DND-41 (cell line): Measurements from ENCODE around the gene CARMIL1.

Source experiments
- ATAC-seq: fragments of 200-7000 bp; cut with Tn5 transposase; 3 replicates; pipeline ENCODE4 v1.9.1; 2021; ENCODE audit warnings: low read depth; ENCODE audit not compliant: insufficient read depth
- DNase-seq: peaks from one replicate; pipeline ENCODE4 v3.0.0-alpha.2; 2020
- H2AFZ ChIP-seq: 2 replicates; pipeline ENCODE4 v1.6.0; 2012; ENCODE audit warnings: low read depth, low read length
- H3K27ac ChIP-seq: 2 replicates; pipeline ENCODE4 v1.5.1; 2012; ENCODE audit warnings: low read length, inconsistent platforms
- H3K27me3 ChIP-seq: fragments of 200-600 bp; sonication (generic); 2 replicates; pipeline ENCODE4 v1.6.0; 2012; ENCODE audit warnings: low read length, mild to moderate bottlenecking, inconsistent platforms; ENCODE audit not compliant: insufficient read depth, poor library complexity
- H3K36me3 ChIP-seq: 2 replicates; pipeline ENCODE4 v1.5.1; 2012; ENCODE audit warnings: low read length, inconsistent platforms; ENCODE audit not compliant: insufficient read depth
- H3K4me1 ChIP-seq: 2 replicates; pipeline ENCODE4 v1.5.1; 2012; ENCODE audit warnings: mild to moderate bottlenecking, low read length; ENCODE audit not compliant: insufficient read depth
- H3K4me2 ChIP-seq: 2 replicates; pipeline ENCODE4 v1.6.0; 2012; ENCODE audit warnings: mild to moderate bottlenecking, moderate library complexity, low read length, inconsistent platforms; ENCODE audit not compliant: insufficient read depth
- H3K4me3 ChIP-seq, 2 experiments: fragments of 200-600 bp in 1 of 2; shearing (Covaris generic) in 1 of 2; 2 replicates each; pipeline ENCODE4 v1.5.1; 2012 to 2016; ENCODE audit warnings: inconsistent platforms in 2 of 2, low read length in 2 of 2, mild to moderate bottlenecking in 2 of 2, low read depth in 1 of 2, moderate library complexity in 1 of 2
- H3K79me2 ChIP-seq: 2 replicates; pipeline ENCODE4 v1.6.0; 2012; ENCODE audit warnings: low read length, inconsistent platforms; ENCODE audit not compliant: insufficient read depth
- H3K9ac ChIP-seq: 2 replicates; pipeline ENCODE4 v1.6.0; 2012; ENCODE audit warnings: low read depth, mild to moderate bottlenecking, inconsistent platforms, low read length, moderate library complexity
- H3K9me3 ChIP-seq: 2 replicates; pipeline ENCODE4 v1.5.1; 2012; ENCODE audit warnings: low read length, moderate library complexity, mild to moderate bottlenecking, inconsistent platforms; ENCODE audit not compliant: insufficient read depth, severe bottlenecking
- H4K20me1 ChIP-seq: 2 replicates; pipeline ENCODE4 v1.6.0; 2012; ENCODE audit warnings: low read length; ENCODE audit not compliant: insufficient read depth
- EZH2 ChIP-seq: IDR thresholded peaks from 3 replicates; pipeline ENCODE4 v1.6.1; 2012; ENCODE audit warnings: borderline replicate concordance, low read depth, mild to moderate bottlenecking, moderate library complexity, low read length, inconsistent platforms; ENCODE audit not compliant: severe bottlenecking
- TF ChIP-seq, protein P1 (sequence below): IDR thresholded peaks from 2 replicates; pipeline ENCODE4 v1.5.1; 2012; ENCODE audit warnings: borderline replicate concordance, low read length, moderate library complexity, mild to moderate bottlenecking; ENCODE audit not compliant: poor library complexity, severe bottlenecking; ENCODE audit errors: extremely low read depth

The CARMIL1 gene

DNA sequence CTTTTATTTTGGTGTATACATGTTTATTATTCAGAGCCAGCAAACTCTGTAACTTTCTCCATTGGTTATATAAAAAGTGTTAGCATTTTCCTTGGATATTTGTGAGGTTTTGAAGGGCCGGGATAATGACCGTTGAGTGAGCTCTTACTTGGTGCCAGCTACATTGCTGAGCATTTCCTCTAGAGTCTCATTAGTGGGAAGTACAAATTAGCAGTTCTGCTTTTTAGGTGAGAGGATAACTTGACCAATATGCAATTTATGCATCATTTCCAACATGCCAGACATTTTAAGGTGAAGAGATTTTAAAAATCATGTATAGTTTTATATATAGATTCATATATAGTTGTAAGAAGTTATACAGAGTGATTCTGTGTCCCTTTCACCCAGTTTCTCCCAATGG, 84.3 kb downstream of the CARMIL1 start:
- no peak overlapping the region for H3K27ac ChIP-seq
- ATAC-seq (no peak), DNase-seq (no peak)
- H4K20me1 ChIP-seq, result no peaks in the 10 kb centered on the region
- H2AFZ ChIP-seq, result no peak overlapping the region
- no peaks in the 10 kb centered on the region for H3K9me3 ChIP-seq
- H3K4me2 ChIP-seq, result no peak overlapping the region
- no peak overlapping the region for H3K4me3 ChIP-seq
- TF ChIP-seq, protein P1, sequence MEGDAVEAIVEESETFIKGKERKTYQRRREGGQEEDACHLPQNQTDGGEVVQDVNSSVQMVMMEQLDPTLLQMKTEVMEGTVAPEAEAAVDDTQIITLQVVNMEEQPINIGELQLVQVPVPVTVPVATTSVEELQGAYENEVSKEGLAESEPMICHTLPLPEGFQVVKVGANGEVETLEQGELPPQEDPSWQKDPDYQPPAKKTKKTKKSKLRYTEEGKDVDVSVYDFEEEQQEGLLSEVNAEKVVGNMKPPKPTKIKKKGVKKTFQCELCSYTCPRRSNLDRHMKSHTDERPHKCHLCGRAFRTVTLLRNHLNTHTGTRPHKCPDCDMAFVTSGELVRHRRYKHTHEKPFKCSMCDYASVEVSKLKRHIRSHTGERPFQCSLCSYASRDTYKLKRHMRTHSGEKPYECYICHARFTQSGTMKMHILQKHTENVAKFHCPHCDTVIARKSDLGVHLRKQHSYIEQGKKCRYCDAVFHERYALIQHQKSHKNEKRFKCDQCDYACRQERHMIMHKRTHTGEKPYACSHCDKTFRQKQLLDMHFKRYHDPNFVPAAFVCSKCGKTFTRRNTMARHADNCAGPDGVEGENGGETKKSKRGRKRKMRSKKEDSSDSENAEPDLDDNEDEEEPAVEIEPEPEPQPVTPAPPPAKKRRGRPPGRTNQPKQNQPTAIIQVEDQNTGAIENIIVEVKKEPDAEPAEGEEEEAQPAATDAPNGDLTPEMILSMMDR, result no peak
- no peak for TF ChIP-seq EZH2
- no peak overlapping the region for H3K9ac ChIP-seq
- H3K36me3 ChIP-seq, result no peaks in the 10 kb centered on the region
- H3K4me1 ChIP-seq, result peaks cover 15% of the 10 kb centered on the region
- peaks cover 3% of the 10 kb centered on the region for H3K27me3 ChIP-seq
- no peaks in the 10 kb centered on the region for H3K79me2 ChIP-seq

DNA sequence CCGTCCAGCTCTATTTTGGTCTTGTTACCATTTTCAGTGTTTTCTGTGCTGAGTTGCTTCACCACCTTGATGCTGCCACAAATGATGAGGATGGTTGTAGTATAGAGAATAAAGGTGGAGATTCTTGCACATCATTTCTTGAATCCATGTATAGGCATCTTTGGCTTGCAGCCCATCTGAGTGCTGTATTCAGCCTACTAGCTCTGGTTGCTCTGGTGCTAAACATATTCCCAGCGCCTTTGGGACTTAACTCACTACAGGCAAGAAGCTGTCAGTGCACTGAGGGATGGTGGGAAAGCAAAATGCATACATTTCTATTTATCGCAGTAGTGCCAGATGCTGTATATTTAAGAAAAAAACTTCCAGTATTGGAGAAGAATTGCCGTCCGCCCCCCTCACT, 86.0 kb downstream of the CARMIL1 start:
- Histone ChIP-seq H3K9me3 (no peaks in the 10 kb centered on the region), H2AFZ (no peak overlapping the region), H3K36me3 (no peaks in the 10 kb centered on the region), H3K27me3 (no peaks in the 10 kb centered on the region), H3K4me2 (no peak overlapping the region), H3K79me2 (no peaks in the 10 kb centered on the region), H3K9ac (no peak overlapping the region), H4K20me1 (no peaks in the 10 kb centered on the region), H3K4me1 (peaks cover 30% of the 10 kb centered on the region), H3K27ac (no peak overlapping the region), H3K4me3 (no peak overlapping the region)
- no peak for ATAC-seq
- no peak for DNase-seq
- TF ChIP-seq, protein P1, result no peak
- no peak for TF ChIP-seq EZH2

GRCh38 chr6:25366903-25367545, 87.8 kb downstream of the CARMIL1 start:
- H3K9ac ChIP-seq, result peak overlapping the region; percentile 14; the same call in 1 of the 2 replicates
- no peaks in the 10 kb centered on the region for H4K20me1 ChIP-seq
- peak overlapping the region in 1 of 2 experiments; percentile 46; a peak in 2 of 4 replicates for H3K4me3 ChIP-seq
- H3K79me2 ChIP-seq, result no peaks in the 10 kb centered on the region
- peak overlapping the region; percentile 30 for H3K27ac ChIP-seq
- DNase-seq (peak; percentile 66), ATAC-seq (peak; percentile 90)
- peak overlapping the region; percentile 59 for H2AFZ ChIP-seq
- no peaks in the 10 kb centered on the region for H3K27me3 ChIP-seq
- no peaks in the 10 kb centered on the region for H3K9me3 ChIP-seq
- no peaks in the 10 kb centered on the region for H3K36me3 ChIP-seq
- H3K4me1 ChIP-seq, result peaks cover 30% of the 10 kb centered on the region
- no peak for TF ChIP-seq EZH2
- TF ChIP-seq, protein P1, result no peak
- peak overlapping the region; percentile 64 for H3K4me2 ChIP-seq

DNA sequence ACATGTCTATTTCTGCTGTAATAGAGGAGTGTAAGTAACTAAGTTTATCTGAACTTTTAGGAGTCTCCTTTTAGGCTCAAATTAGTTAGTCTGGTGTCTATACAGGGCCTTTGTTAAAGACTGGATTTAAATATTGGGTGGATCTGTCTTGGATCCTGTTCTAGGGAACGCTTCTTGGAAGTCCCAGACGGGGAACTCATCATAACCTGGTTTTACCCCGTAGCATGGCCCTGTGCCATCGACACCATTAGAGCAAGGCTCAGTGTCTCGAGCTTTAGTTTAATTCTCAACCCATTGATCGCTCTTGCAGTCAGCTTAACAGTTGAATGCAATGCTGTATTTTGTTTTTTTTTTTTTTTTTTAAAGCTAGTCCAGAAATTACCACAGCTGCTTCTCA, 89.9 kb downstream of the CARMIL1 start:
- no peak for TF ChIP-seq EZH2
- TF ChIP-seq, protein P1, result no peak
- H3K4me1 ChIP-seq, result peaks cover 30% of the 10 kb centered on the region
- no peaks in the 10 kb centered on the region for H3K9me3 ChIP-seq
- no peaks in the 10 kb centered on the region for H4K20me1 ChIP-seq
- 0 out of 2 replicates have a peak overlapping the region, but pooled peaks have one; percentile 7 for H3K4me2 ChIP-seq
- H3K4me3 ChIP-seq, result no peak overlapping the region
- H3K9ac ChIP-seq, result no peak overlapping the region
- no peak overlapping the region for H3K27ac ChIP-seq
- no peaks in the 10 kb centered on the region for H3K79me2 ChIP-seq
- H3K27me3 ChIP-seq, result no peaks in the 10 kb centered on the region
- DNase-seq (no peak), ATAC-seq (no peak)
- no peak overlapping the region for H2AFZ ChIP-seq
- H3K36me3 ChIP-seq, result no peaks in the 10 kb centered on the region
